Endothelial cell of umbilical vein (primary cell): ENCODE measurements around the gene PHOSPHO1.

Source experiments
- EZH2 ChIP-seq: IDR thresholded peaks from 2 replicates; pipeline ENCODE4 v1.6.1; 2012; ENCODE audit warnings: borderline replicate concordance, low read depth, mild to moderate bottlenecking, moderate library complexity, low read length, inconsistent platforms; ENCODE audit not compliant: severe bottlenecking
- MAX ChIP-seq: IDR thresholded peaks from 2 replicates; pipeline ENCODE4 v1.6.1; 2011; ENCODE audit not compliant: insufficient read depth, insufficient read length
- MYC ChIP-seq: IDR thresholded peaks from one replicate; pipeline ENCODE4 v1.6.1; 2011; ENCODE audit warnings: mild to moderate bottlenecking, low read depth, low read length
- POLR2A ChIP-seq: IDR thresholded peaks from 2 replicates; pipeline ENCODE4 v1.6.1; 2012; ENCODE audit warnings: low read depth, mild to moderate bottlenecking, control low read depth, low read length
- POLR2AphosphoS5 ChIP-seq: IDR thresholded peaks from 2 replicates; pipeline ENCODE4 v1.6.1; 2012; ENCODE audit warnings: low read depth, mild to moderate bottlenecking, control low read depth, low read length, moderate library complexity; ENCODE audit not compliant: insufficient read depth
- TF ChIP-seq, protein P1 (sequence below), 2 donors: IDR thresholded peaks; 1 replicate in 1 of 2; 2 replicates in 1 of 2; pipeline ENCODE4 v1.5.1; 2011; ENCODE audit warnings: low read length in 2 of 2, mild to moderate bottlenecking in 2 of 2, moderate library complexity in 2 of 2, control low read depth in 1 of 2, inconsistent platforms in 1 of 2, low read depth in 1 of 2; ENCODE audit not compliant: insufficient read depth in 1 of 2; ENCODE audit errors: extremely low read depth in 1 of 2

- no peak for TF ChIP-seq EZH2
- TF ChIP-seq, protein P1, sequence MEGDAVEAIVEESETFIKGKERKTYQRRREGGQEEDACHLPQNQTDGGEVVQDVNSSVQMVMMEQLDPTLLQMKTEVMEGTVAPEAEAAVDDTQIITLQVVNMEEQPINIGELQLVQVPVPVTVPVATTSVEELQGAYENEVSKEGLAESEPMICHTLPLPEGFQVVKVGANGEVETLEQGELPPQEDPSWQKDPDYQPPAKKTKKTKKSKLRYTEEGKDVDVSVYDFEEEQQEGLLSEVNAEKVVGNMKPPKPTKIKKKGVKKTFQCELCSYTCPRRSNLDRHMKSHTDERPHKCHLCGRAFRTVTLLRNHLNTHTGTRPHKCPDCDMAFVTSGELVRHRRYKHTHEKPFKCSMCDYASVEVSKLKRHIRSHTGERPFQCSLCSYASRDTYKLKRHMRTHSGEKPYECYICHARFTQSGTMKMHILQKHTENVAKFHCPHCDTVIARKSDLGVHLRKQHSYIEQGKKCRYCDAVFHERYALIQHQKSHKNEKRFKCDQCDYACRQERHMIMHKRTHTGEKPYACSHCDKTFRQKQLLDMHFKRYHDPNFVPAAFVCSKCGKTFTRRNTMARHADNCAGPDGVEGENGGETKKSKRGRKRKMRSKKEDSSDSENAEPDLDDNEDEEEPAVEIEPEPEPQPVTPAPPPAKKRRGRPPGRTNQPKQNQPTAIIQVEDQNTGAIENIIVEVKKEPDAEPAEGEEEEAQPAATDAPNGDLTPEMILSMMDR (IDR thresholded peaks at IDR 0.05; ENCODE audit: extremely low read depth in 1 of 2, insufficient read depth in 1 of 2, low read depth in 1 of 2, low read length in 2 of 2) = no peak
- TF ChIP-seq POLR2A = no peak
- no peak for TF ChIP-seq MAX
- no peak for TF ChIP-seq POLR2AphosphoS5
- TF ChIP-seq MYC = no peak
These were observed 32.4 kb downstream of the PHOSPHO1 start for GRCh38 chr17:49198211-49198610.
